ENCODE data around the gene SDF2. TPM values are rescaled to one million over a fixed set of nuclear protein-coding genes. Genes with fewer than 3 reads are reported as not detected.
A peak's percentile ranks its signal among the peaks of the same experiment; 100 is the strongest.

Gene SDF2, protein sequence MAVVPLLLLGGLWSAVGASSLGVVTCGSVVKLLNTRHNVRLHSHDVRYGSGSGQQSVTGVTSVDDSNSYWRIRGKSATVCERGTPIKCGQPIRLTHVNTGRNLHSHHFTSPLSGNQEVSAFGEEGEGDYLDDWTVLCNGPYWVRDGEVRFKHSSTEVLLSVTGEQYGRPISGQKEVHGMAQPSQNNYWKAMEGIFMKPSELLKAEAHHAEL
- total RNA-seq (ENCODE audit: unreplicated experiment): 54.3 TPM
- long read RNA-seq, transcript SDF2-201 (3 exons, 1,568 nt): major isoform, 47 of 71 reads
- long read RNA-seq, transcript SDF2-210 (3 exons, 1,025 nt): minor isoform, 6 of 71 reads
- long read RNA-seq, partial matches to known transcripts: 0 of 71 reads
- long read RNA-seq, other reads (novel, unspliced or antisense): 10 of 71 reads

DNA sequence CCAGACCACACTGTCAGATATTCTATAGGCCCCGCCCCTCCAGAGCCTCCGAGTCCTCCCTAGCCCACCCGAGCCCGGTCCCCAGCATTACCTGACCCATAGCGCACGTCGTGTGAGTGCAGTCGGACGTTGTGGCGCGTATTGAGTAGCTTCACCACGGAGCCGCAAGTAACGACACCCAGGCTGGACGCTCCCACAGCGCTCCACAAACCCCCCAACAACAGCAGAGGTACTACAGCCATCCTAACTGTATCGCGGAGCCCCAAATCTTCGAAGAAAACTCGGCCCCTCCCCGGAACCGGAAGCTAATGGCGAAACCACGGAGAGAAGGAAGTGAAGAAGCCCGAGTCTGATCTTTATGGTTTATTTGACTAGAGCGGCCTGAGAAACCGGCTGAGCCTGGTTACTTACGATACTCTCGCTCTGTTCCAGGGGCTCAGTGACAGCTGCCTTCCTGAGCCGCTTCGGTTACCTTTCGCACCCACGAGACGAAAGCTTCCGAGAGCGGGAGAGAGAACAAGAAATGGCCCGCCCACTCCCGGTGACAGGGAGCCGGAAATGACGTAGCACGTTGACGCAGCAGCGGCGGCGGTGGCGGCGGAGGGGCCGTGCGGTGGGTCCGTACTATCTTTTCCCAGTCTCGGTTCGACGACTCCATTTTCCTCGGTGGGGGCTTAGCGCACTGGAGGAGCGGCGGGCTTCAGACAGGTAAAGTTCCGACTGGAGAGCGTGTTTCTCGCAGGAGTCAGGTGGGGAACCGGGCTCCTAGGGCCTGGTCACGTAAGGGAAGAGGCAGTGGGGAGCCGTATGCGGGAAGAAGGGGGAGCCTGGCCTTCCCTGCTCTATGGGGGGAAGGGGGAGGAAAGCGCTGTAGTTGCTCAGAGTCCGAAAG is at the start of gene SDF2, which contains the start of gene SUPT6H:
Gene SDF2 (minus strand): TSS at position 272 of the 892 bp plus-strand sequence. CDS start 30 bp downstream, at position 242.
Gene SUPT6H (plus strand): TSS at position 571 of the 892 bp plus-strand sequence. CDS start 11,197 bp downstream, outside the sequence.
- TF ChIP-seq, protein P1, sequence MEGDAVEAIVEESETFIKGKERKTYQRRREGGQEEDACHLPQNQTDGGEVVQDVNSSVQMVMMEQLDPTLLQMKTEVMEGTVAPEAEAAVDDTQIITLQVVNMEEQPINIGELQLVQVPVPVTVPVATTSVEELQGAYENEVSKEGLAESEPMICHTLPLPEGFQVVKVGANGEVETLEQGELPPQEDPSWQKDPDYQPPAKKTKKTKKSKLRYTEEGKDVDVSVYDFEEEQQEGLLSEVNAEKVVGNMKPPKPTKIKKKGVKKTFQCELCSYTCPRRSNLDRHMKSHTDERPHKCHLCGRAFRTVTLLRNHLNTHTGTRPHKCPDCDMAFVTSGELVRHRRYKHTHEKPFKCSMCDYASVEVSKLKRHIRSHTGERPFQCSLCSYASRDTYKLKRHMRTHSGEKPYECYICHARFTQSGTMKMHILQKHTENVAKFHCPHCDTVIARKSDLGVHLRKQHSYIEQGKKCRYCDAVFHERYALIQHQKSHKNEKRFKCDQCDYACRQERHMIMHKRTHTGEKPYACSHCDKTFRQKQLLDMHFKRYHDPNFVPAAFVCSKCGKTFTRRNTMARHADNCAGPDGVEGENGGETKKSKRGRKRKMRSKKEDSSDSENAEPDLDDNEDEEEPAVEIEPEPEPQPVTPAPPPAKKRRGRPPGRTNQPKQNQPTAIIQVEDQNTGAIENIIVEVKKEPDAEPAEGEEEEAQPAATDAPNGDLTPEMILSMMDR (IDR thresholded peaks at IDR 0.05; ENCODE audit: partially characterized antibody, unreplicated experiment): no peak
- DNase-seq: peak; percentile 93
- peaks cover 6% of the 10 kb centered on the region for H3K9me3 Mint-ChIP-seq (ENCODE audit: unreplicated experiment)
- H3K4me1 Mint-ChIP-seq (ENCODE audit: low read depth, unreplicated experiment): peaks cover 10% of the 10 kb centered on the region
- H3K27ac Mint-ChIP-seq (ENCODE audit: unreplicated experiment): peak within 1 kb of the TSS; percentile 96
- H3K27me3 Mint-ChIP-seq (ENCODE audit: unreplicated experiment): peaks cover 3% of the 10 kb centered on the region
- peak within 1 kb of the TSS; percentile 99 for H3K4me3 Mint-ChIP-seq (ENCODE audit: unreplicated experiment)
- peaks cover 21% of the 10 kb centered on the region for H3K36me3 Mint-ChIP-seq (ENCODE audit: unreplicated experiment)

DNA sequence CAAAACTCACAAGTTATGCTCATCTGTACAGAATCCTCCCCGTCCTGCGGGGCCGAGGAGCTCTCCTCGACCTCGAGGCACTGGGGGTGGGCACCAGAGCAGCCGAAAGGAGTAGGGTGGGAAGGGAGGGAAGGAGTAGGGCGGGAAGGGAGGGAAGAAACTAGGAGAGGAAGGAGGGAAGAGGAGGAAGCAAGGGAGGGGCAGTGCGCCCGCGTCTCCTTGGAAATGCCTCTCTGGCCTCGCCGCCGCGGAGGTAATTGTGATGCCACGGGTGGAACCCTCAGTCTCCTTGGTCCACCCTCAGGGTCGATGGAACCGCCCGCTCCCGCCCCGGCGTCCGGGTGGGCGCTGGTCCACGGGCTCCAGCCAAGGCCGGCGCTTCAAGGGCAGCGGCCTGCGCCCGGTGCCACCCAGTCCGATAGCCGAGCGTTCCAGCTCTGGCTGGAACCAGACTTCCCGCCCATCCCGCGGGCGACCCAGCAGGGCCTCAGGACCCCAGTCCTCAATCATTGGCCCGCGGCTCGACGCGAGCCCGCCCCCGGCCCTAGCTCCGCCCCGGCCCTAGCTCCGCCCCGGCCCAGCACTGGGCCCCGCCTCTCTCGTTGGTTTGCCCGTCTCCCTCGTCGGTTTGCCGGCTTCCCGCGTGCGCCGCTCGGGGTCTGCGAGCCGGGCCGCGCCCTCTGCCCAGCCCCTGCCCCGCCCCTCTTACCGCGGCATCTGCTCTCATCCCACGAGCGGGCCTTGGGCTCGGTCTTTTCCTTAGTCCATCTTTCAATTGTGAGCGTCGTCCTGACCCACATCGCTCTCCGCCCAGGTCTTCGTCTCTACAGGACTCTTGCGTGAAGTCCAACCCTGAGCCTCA is 49.4 kb upstream of the SDF2 start:
- peak overlapping the region; percentile 100 for H3K27ac Mint-ChIP-seq (ENCODE audit: unreplicated experiment)
- H3K4me1 Mint-ChIP-seq (ENCODE audit: low read depth, unreplicated experiment): peaks cover 16% of the 10 kb centered on the region
- peak overlapping the region; percentile 94 for H3K4me3 Mint-ChIP-seq (ENCODE audit: unreplicated experiment)
- H3K27me3 Mint-ChIP-seq (ENCODE audit: unreplicated experiment): peaks cover 25% of the 10 kb centered on the region
- H3K9me3 Mint-ChIP-seq (ENCODE audit: unreplicated experiment): peaks cover 20% of the 10 kb centered on the region
- TF ChIP-seq, protein P1 (IDR thresholded peaks at IDR 0.05; ENCODE audit: partially characterized antibody, unreplicated experiment): no peak
- DNase-seq: peak; percentile 97
- peaks cover 4% of the 10 kb centered on the region for H3K36me3 Mint-ChIP-seq (ENCODE audit: unreplicated experiment)

DNA sequence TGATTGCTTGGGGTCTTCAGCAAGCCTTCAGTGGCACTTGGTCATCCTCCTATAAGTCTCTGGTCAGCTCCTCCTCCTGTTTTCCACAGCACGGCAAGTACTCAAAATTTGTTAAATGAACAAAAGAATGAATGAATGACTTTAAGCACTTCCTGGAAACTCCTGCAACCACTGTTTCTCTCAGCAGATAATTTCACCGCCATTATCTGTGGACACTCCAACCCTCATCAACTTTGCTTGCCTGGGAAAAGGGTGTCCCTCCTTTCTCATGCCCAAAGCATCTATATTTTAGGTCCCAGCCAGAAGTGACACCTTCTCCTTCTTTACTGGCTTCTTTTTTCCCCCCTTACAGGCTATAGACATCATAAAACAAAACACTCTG is 45.6 kb upstream of the SDF2 start:
- H3K36me3 Mint-ChIP-seq (ENCODE audit: unreplicated experiment): peaks cover 10% of the 10 kb centered on the region
- H3K27ac Mint-ChIP-seq (ENCODE audit: unreplicated experiment): peak overlapping the region; percentile 10
- DNase-seq: no peak
- H3K4me1 Mint-ChIP-seq (ENCODE audit: low read depth, unreplicated experiment): peaks cover 11% of the 10 kb centered on the region
- TF ChIP-seq, protein P1 (IDR thresholded peaks at IDR 0.05; ENCODE audit: partially characterized antibody, unreplicated experiment): no peak
- H3K27me3 Mint-ChIP-seq (ENCODE audit: unreplicated experiment): peaks cover 20% of the 10 kb centered on the region
- peaks cover 19% of the 10 kb centered on the region for H3K9me3 Mint-ChIP-seq (ENCODE audit: unreplicated experiment)
- peak overlapping the region; percentile 36 for H3K4me3 Mint-ChIP-seq (ENCODE audit: unreplicated experiment)

DNA sequence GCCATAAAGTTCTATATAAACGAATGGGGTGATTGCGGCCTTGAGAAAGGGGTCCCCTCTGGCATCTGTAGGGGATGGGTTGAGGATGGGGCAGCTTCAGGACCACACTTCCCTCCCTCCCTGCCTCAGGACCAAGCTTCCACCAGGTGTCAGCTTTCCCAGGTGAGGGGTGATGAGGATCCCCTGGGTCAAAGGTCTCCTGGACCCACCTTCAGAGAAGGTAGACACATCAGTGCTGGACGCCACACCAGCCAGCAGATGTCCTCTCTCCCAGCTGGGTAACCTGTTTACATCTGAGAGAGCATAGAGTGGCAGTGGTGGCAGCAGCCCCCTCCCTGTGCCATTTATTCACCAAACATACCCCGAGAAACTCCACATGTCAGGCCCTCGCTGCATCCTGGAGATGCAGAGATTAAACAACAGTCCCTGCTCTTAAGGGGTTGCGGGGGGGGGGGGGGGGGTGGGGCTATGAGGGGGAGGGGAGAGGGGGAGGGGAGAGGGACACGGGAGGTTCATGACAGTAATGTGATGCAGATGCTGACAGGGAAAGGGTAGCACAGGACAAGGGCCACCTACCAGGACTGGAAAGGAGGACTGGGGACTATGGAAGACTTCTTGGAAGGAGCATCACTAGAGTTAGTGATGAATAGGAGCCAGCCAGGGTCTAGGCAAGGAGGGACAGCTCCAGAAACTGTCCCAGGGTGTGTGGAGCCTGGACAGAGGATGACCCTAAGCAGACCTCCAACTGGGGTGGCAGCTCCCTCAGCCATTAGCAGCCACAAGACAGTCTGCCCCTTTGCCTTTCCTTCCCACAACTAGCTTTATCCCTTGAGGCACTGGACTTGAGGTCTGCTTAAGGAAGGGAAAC is 45.0 kb upstream of the SDF2 start:
- H3K4me3 Mint-ChIP-seq (ENCODE audit: unreplicated experiment): peak overlapping the region; percentile 36
- peaks cover 10% of the 10 kb centered on the region for H3K36me3 Mint-ChIP-seq (ENCODE audit: unreplicated experiment)
- no peak overlapping the region for H3K27ac Mint-ChIP-seq (ENCODE audit: unreplicated experiment)
- peaks cover 15% of the 10 kb centered on the region for H3K9me3 Mint-ChIP-seq (ENCODE audit: unreplicated experiment)
- H3K27me3 Mint-ChIP-seq (ENCODE audit: unreplicated experiment): peaks cover 19% of the 10 kb centered on the region
- DNase-seq: no peak
- peaks cover 8% of the 10 kb centered on the region for H3K4me1 Mint-ChIP-seq (ENCODE audit: low read depth, unreplicated experiment)
- TF ChIP-seq, protein P1 (IDR thresholded peaks at IDR 0.05; ENCODE audit: partially characterized antibody, unreplicated experiment): no peak
